Breast epithelium (tissue), 4 donors: ENCODE measurements around the gene PDIA6. TPM values are rescaled to one million over a fixed set of nuclear protein-coding genes. Genes with fewer than 3 reads are reported as not detected.
"Not testable (repeated sequence)": the region's sequence is repeated elsewhere in the genome, so short reads cannot be mapped to it uniquely, and the experiment has no call there.

Experiments
- DNase-seq, 2 donors: peaks; one replicate each; pipeline ENCODE4 v3.0.0-alpha.2; 2019; ENCODE audit warnings: low spot score in 2 of 2
- H3K27ac ChIP-seq, 2 donors: fragments of 200-600 bp; sonication (generic) in 1 of 2; one replicate each; pipeline ENCODE4 v1.5.1; 2016 to 2019; ENCODE audit warnings: mild to moderate bottlenecking in 1 of 2
- H3K27me3 ChIP-seq, 2 donors: fragments of 200-600 bp; sonication (generic) in 1 of 2; one replicate each; pipeline versions ENCODE4 v1.5.1 to v1.6.0; 2017 to 2019; ENCODE audit warnings: control low read depth in 1 of 2, mild to moderate bottlenecking in 1 of 2
- H3K36me3 ChIP-seq: fragments of 200-600 bp; one replicate; pipeline ENCODE4 v1.5.1; 2019
- H3K4me1 ChIP-seq, 2 donors: fragments of 200-600 bp; sonication (generic); one replicate each; pipeline ENCODE4 v1.5.1; 2016 to 2019; ENCODE audit warnings: control low read depth in 1 of 2
- H3K4me3 ChIP-seq, 3 donors: fragments of 200-600 bp; sonication (generic); 1 replicate in 2 of 3; 2 replicates in 1 of 3; pipeline ENCODE4 v1.5.1; 2016 to 2019; ENCODE audit warnings: mild to moderate bottlenecking in 3 of 3, moderate library complexity in 2 of 3
- H3K9me3 ChIP-seq, 2 donors: fragments of 200-600 bp; sonication (generic) in 1 of 2; one replicate each; pipeline ENCODE4 v1.5.1; 2016 to 2019; ENCODE audit warnings: control low read depth in 1 of 2
- POLR2A ChIP-seq: fragments of 450-650 bp; IDR thresholded peaks from one replicate; pipeline ENCODE4 v1.6.1; 2016; ENCODE audit warnings: antibody characterized with exemption, mild to moderate bottlenecking, moderate library complexity
- POLR2AphosphoS5 ChIP-seq, 3 donors: sonication (generic); formaldehyde crosslinking; IDR thresholded peaks; one replicate each; pipeline ENCODE4 v1.6.1; 2017; ENCODE audit warnings: antibody characterized with exemption in 3 of 3
- intact Hi-C: fragments of 100-400 bp; cut with DNase I; formaldehyde crosslinking; loops from one replicate; pipeline ENCODE4 v1.15.1; 2023; ENCODE audit warnings: low total_unique reads
- total RNA-seq, 3 donors: library from RNA; depleted of rRNA; stranded (reverse); fragments of >200 nt; gene quantifications; one replicate each; pipeline ENCODE4 v1.1.0, GENCODE V29; 2016
- TF ChIP-seq, protein P1 (sequence below), 3 donors: fragments of 450-650 bp; IDR thresholded peaks; one replicate each; pipeline ENCODE4 v1.5.1; 2016 to 2017; ENCODE audit warnings: antibody characterized with exemption in 3 of 3, mild to moderate bottlenecking in 3 of 3, moderate library complexity in 3 of 3

Gene PDIA6
- total RNA-seq, 3 donors from 2014 or later, result 84.7 to 118 (median 108) TPM

DNA sequence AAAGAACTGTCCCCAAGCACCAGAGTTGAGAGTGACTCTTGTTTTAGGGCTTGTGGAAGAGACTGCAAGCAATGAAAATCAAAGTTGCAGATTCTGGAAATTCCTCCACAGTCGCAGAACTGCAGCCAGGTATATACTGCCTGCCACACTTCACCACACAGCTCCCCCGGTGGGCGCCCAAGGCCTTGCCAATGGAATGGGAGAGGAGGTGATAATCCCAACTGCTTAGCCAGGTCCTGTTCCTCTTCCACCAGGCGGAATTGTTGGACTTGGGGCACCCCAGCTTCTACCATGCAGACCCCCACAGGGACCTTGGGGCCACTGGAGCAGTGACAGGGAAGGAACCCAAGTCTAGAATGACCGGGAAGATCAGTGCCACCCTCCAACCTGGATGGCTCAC, 4.8 kb upstream of the PDIA6 start:
- no peak overlapping the region for H3K27ac ChIP-seq
- TF ChIP-seq, protein P1, sequence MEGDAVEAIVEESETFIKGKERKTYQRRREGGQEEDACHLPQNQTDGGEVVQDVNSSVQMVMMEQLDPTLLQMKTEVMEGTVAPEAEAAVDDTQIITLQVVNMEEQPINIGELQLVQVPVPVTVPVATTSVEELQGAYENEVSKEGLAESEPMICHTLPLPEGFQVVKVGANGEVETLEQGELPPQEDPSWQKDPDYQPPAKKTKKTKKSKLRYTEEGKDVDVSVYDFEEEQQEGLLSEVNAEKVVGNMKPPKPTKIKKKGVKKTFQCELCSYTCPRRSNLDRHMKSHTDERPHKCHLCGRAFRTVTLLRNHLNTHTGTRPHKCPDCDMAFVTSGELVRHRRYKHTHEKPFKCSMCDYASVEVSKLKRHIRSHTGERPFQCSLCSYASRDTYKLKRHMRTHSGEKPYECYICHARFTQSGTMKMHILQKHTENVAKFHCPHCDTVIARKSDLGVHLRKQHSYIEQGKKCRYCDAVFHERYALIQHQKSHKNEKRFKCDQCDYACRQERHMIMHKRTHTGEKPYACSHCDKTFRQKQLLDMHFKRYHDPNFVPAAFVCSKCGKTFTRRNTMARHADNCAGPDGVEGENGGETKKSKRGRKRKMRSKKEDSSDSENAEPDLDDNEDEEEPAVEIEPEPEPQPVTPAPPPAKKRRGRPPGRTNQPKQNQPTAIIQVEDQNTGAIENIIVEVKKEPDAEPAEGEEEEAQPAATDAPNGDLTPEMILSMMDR (IDR thresholded peaks at IDR 0.05), result no peak
- no peak for TF ChIP-seq POLR2A
- TF ChIP-seq POLR2AphosphoS5 (IDR thresholded peaks at IDR 0.05), result no peak
- no peaks in the 10 kb centered on the region for H3K4me1 ChIP-seq
- intact Hi-C loops, result no loop called here
- no peaks in the 10 kb centered on the region for H3K27me3 ChIP-seq
- no peaks in the 10 kb centered on the region for H3K36me3 ChIP-seq
- H3K9me3 ChIP-seq, result no peaks in the 10 kb centered on the region
- DNase-seq, result no peak
- no peak overlapping the region for H3K4me3 ChIP-seq

DNA sequence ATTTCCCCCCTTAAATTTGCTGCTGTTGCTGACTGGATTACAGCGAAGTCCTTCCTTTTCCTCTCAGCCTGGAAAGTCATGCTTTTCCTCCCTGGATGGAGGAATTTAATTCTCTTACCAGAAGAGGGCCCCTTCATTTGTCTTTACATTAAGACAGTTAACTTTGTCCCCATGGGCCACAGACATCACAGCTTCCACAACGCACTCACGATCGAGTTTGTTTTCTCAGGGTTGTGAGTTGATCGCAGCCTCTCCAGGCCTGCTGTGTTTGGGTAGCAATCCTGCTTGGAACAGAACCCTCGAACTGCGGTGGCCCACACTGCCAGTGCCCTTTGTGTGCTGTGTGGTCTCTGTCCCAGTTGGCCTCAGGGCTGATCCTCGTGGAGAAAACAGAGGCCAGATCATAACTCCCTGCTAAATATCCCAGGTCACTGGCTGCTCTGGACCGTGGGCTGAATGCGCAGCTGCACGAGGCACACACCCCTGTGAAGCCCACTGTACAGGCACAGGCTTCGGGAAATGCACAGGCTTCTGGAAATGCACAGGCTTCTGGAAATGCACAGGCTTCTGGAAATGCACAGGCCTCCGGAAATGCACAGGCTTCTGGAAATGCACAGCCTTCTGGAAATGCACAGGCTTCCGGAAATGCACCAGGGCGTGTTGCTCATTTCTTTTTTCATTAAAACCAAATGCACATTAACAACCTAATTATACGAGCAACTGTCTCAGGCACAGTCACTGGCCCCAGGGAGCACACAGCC, 2.2 kb upstream of the PDIA6 start:
- Histone ChIP-seq H3K36me3 (no peaks in the 10 kb centered on the region), H3K4me1 (no peaks in the 10 kb centered on the region), H3K9me3 (no peaks in the 10 kb centered on the region), H3K27ac (peak overlapping the region in 1 of 2 donors; percentile 21), H3K27me3 (no peaks in the 10 kb centered on the region), H3K4me3 (no peak overlapping the region)
- DNase-seq, result no peak
- intact Hi-C loops, result no loop called here
- TF ChIP-seq, protein P1 (IDR thresholded peaks at IDR 0.05), result no peak
- no peak for TF ChIP-seq POLR2A
- TF ChIP-seq POLR2AphosphoS5 (IDR thresholded peaks at IDR 0.05), result no peak

DNA sequence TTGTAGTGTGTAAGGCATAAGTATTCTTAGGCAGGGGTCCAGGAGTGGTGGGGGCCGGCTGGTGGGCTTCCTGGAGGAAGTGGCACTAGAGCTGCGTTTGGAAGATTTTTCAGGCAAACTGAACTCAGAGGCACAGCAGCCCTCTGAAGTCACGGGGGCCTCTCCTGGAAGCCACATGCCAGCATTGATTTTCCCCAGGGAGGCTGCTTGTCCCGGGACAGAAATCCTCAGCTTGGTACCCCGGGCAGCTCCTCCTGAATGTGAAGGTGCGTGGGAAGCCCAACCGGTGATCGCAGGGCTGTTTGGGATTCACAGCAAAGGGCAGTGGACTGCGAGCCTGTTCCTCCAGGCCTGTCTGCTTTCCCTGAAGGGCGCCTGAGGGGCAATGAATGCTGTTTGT, 1.6 kb upstream of the PDIA6 start:
- no peaks in the 10 kb centered on the region for H3K27me3 ChIP-seq
- H3K36me3 ChIP-seq, result no peaks in the 10 kb centered on the region
- H3K27ac ChIP-seq, result peak overlapping the region in 1 of 2 donors; percentile 21
- H3K4me1 ChIP-seq, result no peaks in the 10 kb centered on the region
- TF ChIP-seq, protein P1 (IDR thresholded peaks at IDR 0.05), result no peak
- TF ChIP-seq POLR2A, result no peak
- H3K4me3 ChIP-seq, result no peak overlapping the region
- H3K9me3 ChIP-seq, result no peaks in the 10 kb centered on the region
- no peak for DNase-seq
- intact Hi-C loops, result no loop called here

DNA sequence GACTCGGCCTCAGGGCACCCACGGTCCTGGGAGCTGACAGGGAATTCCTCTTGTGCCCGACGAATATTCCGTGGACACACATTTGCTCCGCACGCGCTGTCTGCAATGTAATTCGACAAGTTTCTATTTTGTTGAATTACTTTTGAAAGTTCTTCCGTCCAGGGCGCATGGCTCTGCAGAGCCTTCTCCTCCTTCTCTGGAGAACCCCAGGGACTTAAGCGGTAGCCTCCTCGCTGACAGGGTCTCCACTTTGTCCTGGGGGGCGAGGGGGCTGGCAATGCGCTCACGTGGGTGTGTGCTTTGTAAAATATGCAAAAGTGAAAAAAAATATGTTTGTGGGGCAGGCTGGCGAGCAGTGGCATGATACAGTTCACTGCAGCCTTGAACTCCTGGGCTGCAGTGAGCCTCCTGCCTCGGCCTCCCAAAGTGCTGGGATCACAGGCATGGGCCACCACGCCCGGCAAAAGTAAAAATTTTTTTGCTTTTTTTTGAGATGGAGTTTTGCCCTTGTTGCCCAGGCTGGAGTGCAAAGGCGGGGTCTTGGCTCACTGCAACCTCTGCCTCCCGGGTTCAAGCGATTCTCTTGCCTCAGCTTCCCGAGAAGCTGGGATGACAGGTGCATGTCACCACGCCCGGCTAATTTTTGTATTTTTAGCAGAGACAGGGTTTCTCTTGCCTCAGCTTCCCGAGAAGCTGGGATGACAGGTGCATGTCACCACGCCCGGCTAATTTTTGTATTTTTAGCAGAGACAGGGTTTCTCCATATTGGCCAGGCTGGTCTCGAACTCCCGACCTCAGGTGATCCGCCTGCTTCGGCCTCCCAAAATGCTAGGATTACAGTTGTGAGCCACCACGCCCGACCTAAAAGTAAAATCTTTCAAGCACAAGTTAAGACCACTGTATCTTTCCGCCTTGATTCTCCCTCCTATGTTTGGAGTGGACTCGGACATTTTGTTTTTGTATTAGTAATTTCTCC, 866 bp upstream of the PDIA6 start:
- DNase-seq, result not testable (repeated sequence)

DNA sequence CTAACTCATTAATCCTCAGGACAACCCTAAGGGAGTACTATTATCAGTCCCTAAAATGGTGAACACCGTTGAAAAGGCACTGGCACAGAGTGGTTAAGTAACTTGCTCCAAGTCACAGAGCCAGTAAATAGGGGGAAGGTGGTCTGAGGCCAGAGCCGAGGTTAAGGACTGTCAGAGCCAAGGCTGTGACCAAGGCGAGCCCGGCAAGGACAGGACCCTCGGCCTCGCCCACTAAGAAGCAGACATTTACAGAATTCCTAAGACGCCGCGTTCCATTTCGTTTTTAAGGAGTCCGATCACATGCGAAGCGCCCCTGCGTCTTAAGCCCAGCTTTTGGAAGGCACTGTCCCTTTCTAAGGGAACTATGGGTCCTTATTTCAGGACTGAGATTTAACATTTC, 1.1 kb downstream of the PDIA6 start:
- intact Hi-C loops, result no loop called here
- no peaks in the 10 kb centered on the region for H3K4me1 ChIP-seq

More for the DNA sequence above, 866 bp upstream of the PDIA6 start:
- H3K36me3 ChIP-seq, intact Hi-C loops, H3K27me3 ChIP-seq, H3K4me1 ChIP-seq, H3K9me3 ChIP-seq: not testable (repeated sequence)
- Histone ChIP-seq H3K27ac (peak overlapping the region; percentile 95 to 97), H3K4me3 (peak overlapping the region; percentile 81 to 99 (median 90))

More for the DNA sequence above, 1.1 kb downstream of the PDIA6 start:
- TF ChIP-seq POLR2A, result no peak
- TF ChIP-seq, protein P1 (IDR thresholded peaks at IDR 0.05), result no peak
- no peak for TF ChIP-seq POLR2AphosphoS5 (IDR thresholded peaks at IDR 0.05)
- Histone ChIP-seq H3K27me3 (no peaks in the 10 kb centered on the region), H3K4me3 (peak overlapping the region; percentile 81 to 99 (median 90)), H3K9me3 (no peaks in the 10 kb centered on the region), H3K27ac (peak overlapping the region; percentile 95 to 97), H3K36me3 (no peaks in the 10 kb centered on the region)
- no peak for DNase-seq
